HepG2 (cell line): ENCODE measurements around the gene RRN3. TPM values are rescaled to one million over a fixed set of nuclear protein-coding genes. Genes with fewer than 3 reads are reported as not detected.

Source experiments
- ARHGAP35 ChIP-seq: sonication (generic); formaldehyde crosslinking; IDR thresholded peaks from 2 replicates; pipeline ENCODE4 v1.9.0; 2022; ENCODE audit warnings: mild to moderate bottlenecking, inconsistent platforms, moderate library complexity, missing genetic modification reagents, borderline replicate concordance
- CREB1 ChIP-seq, 2 experiments: fragments of 450-650 bp in 1 of 2; IDR thresholded peaks; 2 replicates each; pipeline ENCODE4 v1.6.1; 2016 to 2017; ENCODE audit warnings: control low read depth in 1 of 2, mild to moderate bottlenecking in 1 of 2, missing compliant biosample characterization in 1 of 2, missing genetic modification characterization in 1 of 2
- HNRNPUL1 ChIP-seq: fragments of 200-400 bp; formaldehyde crosslinking; IDR thresholded peaks from 2 replicates; pipeline ENCODE4 v1.6.1; 2017; ENCODE audit warnings: low read depth, mild to moderate bottlenecking, low read length, moderate library complexity
- HOXA9 ChIP-seq: sonication (generic); formaldehyde crosslinking; IDR thresholded peaks from 2 replicates; pipeline ENCODE4 v1.8.1; 2022; ENCODE audit warnings: missing genetic modification reagents, mild to moderate bottlenecking, moderate library complexity, borderline replicate concordance
- KAT2B ChIP-seq: fragments of 150-350 bp; IDR thresholded peaks from 2 replicates; pipeline ENCODE4 v1.6.1; 2014; ENCODE audit warnings: low read depth, low read length, borderline replicate concordance
- KDM1A ChIP-seq: IDR thresholded peaks from 2 replicates; pipeline ENCODE4 v1.6.1; 2016; ENCODE audit warnings: missing compliant biosample characterization
- MAF1 ChIP-seq: sonication (generic); formaldehyde crosslinking; IDR thresholded peaks from 2 replicates; pipeline ENCODE4 v1.5.0; 2020; ENCODE audit warnings: missing genetic modification reagents, borderline replicate concordance
- MED1 ChIP-seq: sonication (generic); formaldehyde crosslinking; IDR thresholded peaks from 2 replicates; pipeline ENCODE4 v1.4.0; 2020; ENCODE audit warnings: missing genetic modification reagents
- NFYB ChIP-seq: sonication (generic); formaldehyde crosslinking; IDR thresholded peaks from 2 replicates; pipeline ENCODE4 v1.4.0; 2020; ENCODE audit warnings: missing genetic modification reagents
- NKX3-1 ChIP-seq: sonication (generic); formaldehyde crosslinking; IDR thresholded peaks from 2 replicates; pipeline ENCODE4 v1.5.0; 2020; ENCODE audit warnings: missing genetic modification reagents
- NR2F1 ChIP-seq, 2 experiments: fragments of 450-650 bp in 1 of 2; formaldehyde crosslinking in 1 of 2; IDR thresholded peaks; 2 replicates each; pipeline versions ENCODE4 v1.5.0 to v1.6.1; 2016 to 2020; ENCODE audit warnings: mild to moderate bottlenecking in 1 of 2, missing compliant biosample characterization in 1 of 2, missing genetic modification reagents in 1 of 2, moderate library complexity in 1 of 2
- NR2F2 ChIP-seq: IDR thresholded peaks from 2 replicates; pipeline ENCODE4 v1.6.1; 2012; ENCODE audit warnings: low read depth, inconsistent platforms, borderline replicate concordance
- STAG1 ChIP-seq: sonication (generic); formaldehyde crosslinking; IDR thresholded peaks from 2 replicates; pipeline ENCODE4 v1.4.0; 2020; ENCODE audit warnings: missing genetic modification reagents
- TARDBP ChIP-seq: sonication (generic); formaldehyde crosslinking; IDR thresholded peaks from 2 replicates; pipeline ENCODE4 v1.8.0; 2022; ENCODE audit warnings: mild to moderate bottlenecking, missing genetic modification reagents
- XBP1 ChIP-seq: sonication (generic); formaldehyde crosslinking; IDR thresholded peaks from 2 replicates; pipeline ENCODE4 v1.5.0; 2020; ENCODE audit warnings: missing genetic modification reagents
- ZNF143 ChIP-seq: sonication (generic); formaldehyde crosslinking; IDR thresholded peaks from 2 replicates; pipeline ENCODE4 v1.4.0; 2020; ENCODE audit warnings: missing genetic modification reagents
- ZNF792 ChIP-seq: IDR thresholded peaks from 2 replicates; pipeline ENCODE4 v1.6.1; 2016
- ZNF878 ChIP-seq: sonication (generic); formaldehyde crosslinking; IDR thresholded peaks from 2 replicates; pipeline ENCODE4 v1.8.1; 2023; ENCODE audit warnings: mild to moderate bottlenecking, missing genetic modification reagents, moderate library complexity
- polyA plus RNA-seq, 8 experiments: library from polyadenylated mRNA; depleted of rRNA in 3 of 8; stranded (reverse) in 7 of 8; unstranded in 1 of 8; fragments of >200 nt; fragmentation: Illumina TruSeq in 4 of 8; extraction: Trizol in 4 of 8; gene quantifications; 2 replicates each; pipeline versions ENCODE4 v1.2.1 to v1.2.3, GENCODE V29; 2011 to 2016; ENCODE audit warnings: low read depth in 4 of 8, missing spikeins in 1 of 8, mixed read lengths in 1 of 8; ENCODE audit not compliant: insufficient read depth in 1 of 8
- total RNA-seq, 5 experiments: library from RNA; depleted of rRNA; stranded (reverse); fragments of >200 nt; fragmentation: Illumina TruSeq; extraction: Trizol; gene quantifications; 2 replicates each; pipeline ENCODE4 v1.2.3, GENCODE V29; 2016; ENCODE audit warnings: low read depth in 1 of 5
- TF ChIP-seq, protein P1 (sequence below): sonication (generic); formaldehyde crosslinking; IDR thresholded peaks from 2 replicates; pipeline ENCODE4 v1.5.0; 2020; ENCODE audit warnings: missing genetic modification reagents
- TF ChIP-seq, protein P2 (sequence below): sonication (generic); formaldehyde crosslinking; IDR thresholded peaks from 2 replicates; pipeline ENCODE4 v1.8.1; 2023; ENCODE audit warnings: mild to moderate bottlenecking, missing genetic modification reagents, borderline replicate concordance
- TF ChIP-seq, protein P3 (sequence below): sonication (generic); formaldehyde crosslinking; IDR thresholded peaks from 2 replicates; pipeline ENCODE4 v1.4.0; 2020; ENCODE audit warnings: missing genetic modification reagents
- TF ChIP-seq, protein P4 (sequence below): IDR thresholded peaks from 2 replicates; pipeline ENCODE4 v1.4.0; 2020; ENCODE audit warnings: mild to moderate bottlenecking, missing genetic modification reagents

RRN3 gene
- total and polyA plus RNA-seq, 2 of the 13 experiments (the other 11 are each of a cell fraction or from before 2014, with no cell fraction given): 45.8 to 67.0 TPM

DNA sequence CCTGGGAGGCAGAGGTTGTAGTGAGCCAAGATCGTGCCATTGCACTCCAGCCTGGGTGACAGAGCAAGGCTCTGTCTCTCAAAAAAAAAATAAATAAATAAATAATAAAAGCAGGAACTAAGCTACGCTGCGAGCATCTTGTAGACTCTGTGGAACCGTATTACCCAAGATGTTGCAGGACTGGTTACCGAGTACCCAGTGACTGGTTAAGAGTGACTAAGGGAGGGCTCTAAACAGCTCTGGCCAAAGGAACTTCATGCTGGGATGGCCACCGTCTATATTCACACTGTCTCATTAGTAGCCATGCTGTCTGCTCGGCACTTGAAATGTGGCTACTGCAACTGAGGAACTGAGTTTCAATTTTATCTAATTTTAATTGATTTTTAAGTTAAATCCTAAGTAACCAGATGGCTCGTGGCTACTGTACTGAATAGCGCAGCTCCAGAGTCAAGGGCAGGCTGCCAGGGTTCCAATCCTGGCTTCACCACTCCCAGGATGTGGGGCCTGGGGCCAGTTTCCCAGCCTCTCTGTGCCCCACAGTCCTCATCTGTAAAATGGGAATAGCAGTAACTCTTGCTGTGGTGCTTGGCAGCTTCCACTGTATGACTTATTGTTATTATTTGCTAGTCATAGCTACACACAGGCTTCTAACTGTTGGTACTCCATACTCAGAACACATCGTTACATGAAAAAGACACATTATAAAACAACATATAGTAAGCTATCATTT lies 41.2 kb downstream of the RRN3 start (continued):
- TF ChIP-seq HNRNPUL1 (no peak), KDM1A (CRISPR knock-in tag) (peak; percentile 89), NFYB (CRISPR knock-in tag) (no peak), NKX3-1 (CRISPR knock-in tag) (no peak), MAF1 (CRISPR knock-in tag) (no peak), XBP1 (CRISPR knock-in tag) (no peak), STAG1 (CRISPR knock-in tag) (0 out of 2 replicates have a peak, but pooled peaks have one; percentile 2), CREB1 (IDR thresholded peaks at IDR 0.05) (no peak), CREB1 (CRISPR knock-in tag; IDR thresholded peaks at IDR 0.05) (no peak), KAT2B (no peak), TARDBP (0 out of 2 replicates have a peak, but pooled peaks have one; percentile 1), HOXA9 (no peak), NR2F2 (no peak), MED1 (CRISPR knock-in tag) (no peak), NR2F1 (CRISPR knock-in tag; IDR thresholded peaks at IDR 0.05) (no peak), ZNF878 (CRISPR knock-in tag) (no peak), ZNF143 (CRISPR knock-in tag) (no peak), ZNF792 (no peak), ARHGAP35 (CRISPR knock-in tag) (0 out of 2 replicates have a peak, but pooled peaks have one; percentile 27)
- TF ChIP-seq, protein P1, sequence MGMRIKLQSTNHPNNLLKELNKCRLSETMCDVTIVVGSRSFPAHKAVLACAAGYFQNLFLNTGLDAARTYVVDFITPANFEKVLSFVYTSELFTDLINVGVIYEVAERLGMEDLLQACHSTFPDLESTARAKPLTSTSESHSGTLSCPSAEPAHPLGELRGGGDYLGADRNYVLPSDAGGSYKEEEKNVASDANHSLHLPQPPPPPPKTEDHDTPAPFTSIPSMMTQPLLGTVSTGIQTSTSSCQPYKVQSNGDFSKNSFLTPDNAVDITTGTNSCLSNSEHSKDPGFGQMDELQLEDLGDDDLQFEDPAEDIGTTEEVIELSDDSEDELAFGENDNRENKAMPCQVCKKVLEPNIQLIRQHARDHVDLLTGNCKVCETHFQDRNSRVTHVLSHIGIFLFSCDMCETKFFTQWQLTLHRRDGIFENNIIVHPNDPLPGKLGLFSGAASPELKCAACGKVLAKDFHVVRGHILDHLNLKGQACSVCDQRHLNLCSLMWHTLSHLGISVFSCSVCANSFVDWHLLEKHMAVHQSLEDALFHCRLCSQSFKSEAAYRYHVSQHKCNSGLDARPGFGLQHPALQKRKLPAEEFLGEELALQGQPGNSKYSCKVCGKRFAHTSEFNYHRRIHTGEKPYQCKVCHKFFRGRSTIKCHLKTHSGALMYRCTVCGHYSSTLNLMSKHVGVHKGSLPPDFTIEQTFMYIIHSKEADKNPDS (CRISPR knock-in tag): no peak
- TF ChIP-seq, protein P2, sequence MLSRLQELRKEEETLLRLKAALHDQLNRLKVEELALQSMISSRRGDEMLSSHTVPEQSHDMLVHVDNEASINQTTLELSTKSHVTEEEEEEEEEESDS (CRISPR knock-in tag): no peak
- TF ChIP-seq, protein P3, sequence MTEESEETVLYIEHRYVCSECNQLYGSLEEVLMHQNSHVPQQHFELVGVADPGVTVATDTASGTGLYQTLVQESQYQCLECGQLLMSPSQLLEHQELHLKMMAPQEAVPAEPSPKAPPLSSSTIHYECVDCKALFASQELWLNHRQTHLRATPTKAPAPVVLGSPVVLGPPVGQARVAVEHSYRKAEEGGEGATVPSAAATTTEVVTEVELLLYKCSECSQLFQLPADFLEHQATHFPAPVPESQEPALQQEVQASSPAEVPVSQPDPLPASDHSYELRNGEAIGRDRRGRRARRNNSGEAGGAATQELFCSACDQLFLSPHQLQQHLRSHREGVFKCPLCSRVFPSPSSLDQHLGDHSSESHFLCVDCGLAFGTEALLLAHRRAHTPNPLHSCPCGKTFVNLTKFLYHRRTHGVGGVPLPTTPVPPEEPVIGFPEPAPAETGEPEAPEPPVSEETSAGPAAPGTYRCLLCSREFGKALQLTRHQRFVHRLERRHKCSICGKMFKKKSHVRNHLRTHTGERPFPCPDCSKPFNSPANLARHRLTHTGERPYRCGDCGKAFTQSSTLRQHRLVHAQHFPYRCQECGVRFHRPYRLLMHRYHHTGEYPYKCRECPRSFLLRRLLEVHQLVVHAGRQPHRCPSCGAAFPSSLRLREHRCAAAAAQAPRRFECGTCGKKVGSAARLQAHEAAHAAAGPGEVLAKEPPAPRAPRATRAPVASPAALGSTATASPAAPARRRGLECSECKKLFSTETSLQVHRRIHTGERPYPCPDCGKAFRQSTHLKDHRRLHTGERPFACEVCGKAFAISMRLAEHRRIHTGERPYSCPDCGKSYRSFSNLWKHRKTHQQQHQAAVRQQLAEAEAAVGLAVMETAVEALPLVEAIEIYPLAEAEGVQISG: no peak
- TF ChIP-seq, protein P4, sequence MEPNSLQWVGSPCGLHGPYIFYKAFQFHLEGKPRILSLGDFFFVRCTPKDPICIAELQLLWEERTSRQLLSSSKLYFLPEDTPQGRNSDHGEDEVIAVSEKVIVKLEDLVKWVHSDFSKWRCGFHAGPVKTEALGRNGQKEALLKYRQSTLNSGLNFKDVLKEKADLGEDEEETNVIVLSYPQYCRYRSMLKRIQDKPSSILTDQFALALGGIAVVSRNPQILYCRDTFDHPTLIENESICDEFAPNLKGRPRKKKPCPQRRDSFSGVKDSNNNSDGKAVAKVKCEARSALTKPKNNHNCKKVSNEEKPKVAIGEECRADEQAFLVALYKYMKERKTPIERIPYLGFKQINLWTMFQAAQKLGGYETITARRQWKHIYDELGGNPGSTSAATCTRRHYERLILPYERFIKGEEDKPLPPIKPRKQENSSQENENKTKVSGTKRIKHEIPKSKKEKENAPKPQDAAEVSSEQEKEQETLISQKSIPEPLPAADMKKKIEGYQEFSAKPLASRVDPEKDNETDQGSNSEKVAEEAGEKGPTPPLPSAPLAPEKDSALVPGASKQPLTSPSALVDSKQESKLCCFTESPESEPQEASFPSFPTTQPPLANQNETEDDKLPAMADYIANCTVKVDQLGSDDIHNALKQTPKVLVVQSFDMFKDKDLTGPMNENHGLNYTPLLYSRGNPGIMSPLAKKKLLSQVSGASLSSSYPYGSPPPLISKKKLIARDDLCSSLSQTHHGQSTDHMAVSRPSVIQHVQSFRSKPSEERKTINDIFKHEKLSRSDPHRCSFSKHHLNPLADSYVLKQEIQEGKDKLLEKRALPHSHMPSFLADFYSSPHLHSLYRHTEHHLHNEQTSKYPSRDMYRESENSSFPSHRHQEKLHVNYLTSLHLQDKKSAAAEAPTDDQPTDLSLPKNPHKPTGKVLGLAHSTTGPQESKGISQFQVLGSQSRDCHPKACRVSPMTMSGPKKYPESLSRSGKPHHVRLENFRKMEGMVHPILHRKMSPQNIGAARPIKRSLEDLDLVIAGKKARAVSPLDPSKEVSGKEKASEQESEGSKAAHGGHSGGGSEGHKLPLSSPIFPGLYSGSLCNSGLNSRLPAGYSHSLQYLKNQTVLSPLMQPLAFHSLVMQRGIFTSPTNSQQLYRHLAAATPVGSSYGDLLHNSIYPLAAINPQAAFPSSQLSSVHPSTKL (CRISPR knock-in tag): no peak
